ENCODE results near the gene TRPC6. TPM values are rescaled to one million over a fixed set of nuclear protein-coding genes. Genes with fewer than 3 reads are reported as not detected.
"Not testable (repeated sequence)": the region's sequence is repeated elsewhere in the genome, so short reads cannot be mapped to it uniquely, and the experiment has no call there.

The TRPC6 gene
- total and polyA plus RNA-seq, 3 donors from 2014 or later: 1.4 to 4.1 (median 3.7) TPM

DNA sequence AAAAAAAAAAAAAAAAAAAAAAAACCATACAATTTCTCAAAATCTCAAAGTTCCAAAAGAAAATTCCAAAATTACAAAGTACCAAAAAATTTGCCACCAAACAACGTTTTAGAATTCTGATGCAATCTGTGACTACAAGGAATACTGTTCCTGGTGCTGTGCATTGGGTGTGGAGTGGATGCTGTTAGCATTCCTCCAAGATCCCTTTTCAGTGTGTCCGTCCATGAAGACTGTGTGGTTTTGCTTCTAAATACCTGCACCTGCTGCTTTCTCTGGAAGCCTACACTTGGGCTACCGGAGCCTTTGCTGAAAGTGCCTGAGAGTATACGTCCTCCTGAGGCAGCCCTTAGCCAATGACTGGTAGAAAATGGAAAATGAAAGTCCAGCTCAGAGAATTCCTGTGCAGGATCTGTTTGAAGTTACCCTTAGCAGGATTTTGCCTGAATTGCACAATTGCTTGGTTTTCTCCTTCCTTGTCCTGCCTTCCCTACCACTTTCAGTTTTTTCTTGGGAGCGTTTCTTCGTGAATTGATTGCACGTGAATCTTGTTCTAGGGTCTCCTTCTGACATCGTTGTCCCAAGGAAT lies 140.8 kb downstream of the TRPC6 start:
- Histone ChIP-seq H3K27me3 (no peaks in the 10 kb centered on the region), H3K36me3 (ENCODE audit: low read depth, missing control alignments) (no peaks in the 10 kb centered on the region), H3K4me3 (no peak overlapping the region), H3K27ac (no peak overlapping the region), H3K4me1 (peaks cover 7% of the 10 kb centered on the region), H3K9me3 (no peaks in the 10 kb centered on the region)
- WGBS, 2 donors: 85 to 88% methylated on average over 8 of the region's 8 CpGs
- DNase-seq: no peak
- TF ChIP-seq, protein P1, sequence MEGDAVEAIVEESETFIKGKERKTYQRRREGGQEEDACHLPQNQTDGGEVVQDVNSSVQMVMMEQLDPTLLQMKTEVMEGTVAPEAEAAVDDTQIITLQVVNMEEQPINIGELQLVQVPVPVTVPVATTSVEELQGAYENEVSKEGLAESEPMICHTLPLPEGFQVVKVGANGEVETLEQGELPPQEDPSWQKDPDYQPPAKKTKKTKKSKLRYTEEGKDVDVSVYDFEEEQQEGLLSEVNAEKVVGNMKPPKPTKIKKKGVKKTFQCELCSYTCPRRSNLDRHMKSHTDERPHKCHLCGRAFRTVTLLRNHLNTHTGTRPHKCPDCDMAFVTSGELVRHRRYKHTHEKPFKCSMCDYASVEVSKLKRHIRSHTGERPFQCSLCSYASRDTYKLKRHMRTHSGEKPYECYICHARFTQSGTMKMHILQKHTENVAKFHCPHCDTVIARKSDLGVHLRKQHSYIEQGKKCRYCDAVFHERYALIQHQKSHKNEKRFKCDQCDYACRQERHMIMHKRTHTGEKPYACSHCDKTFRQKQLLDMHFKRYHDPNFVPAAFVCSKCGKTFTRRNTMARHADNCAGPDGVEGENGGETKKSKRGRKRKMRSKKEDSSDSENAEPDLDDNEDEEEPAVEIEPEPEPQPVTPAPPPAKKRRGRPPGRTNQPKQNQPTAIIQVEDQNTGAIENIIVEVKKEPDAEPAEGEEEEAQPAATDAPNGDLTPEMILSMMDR (IDR thresholded peaks at IDR 0.05): no peak
- TF ChIP-seq POLR2A (IDR thresholded peaks at IDR 0.05): no peak
- intact Hi-C loops (cut with DNase I; ENCODE audit: low total_unique reads): no loop called here

DNA sequence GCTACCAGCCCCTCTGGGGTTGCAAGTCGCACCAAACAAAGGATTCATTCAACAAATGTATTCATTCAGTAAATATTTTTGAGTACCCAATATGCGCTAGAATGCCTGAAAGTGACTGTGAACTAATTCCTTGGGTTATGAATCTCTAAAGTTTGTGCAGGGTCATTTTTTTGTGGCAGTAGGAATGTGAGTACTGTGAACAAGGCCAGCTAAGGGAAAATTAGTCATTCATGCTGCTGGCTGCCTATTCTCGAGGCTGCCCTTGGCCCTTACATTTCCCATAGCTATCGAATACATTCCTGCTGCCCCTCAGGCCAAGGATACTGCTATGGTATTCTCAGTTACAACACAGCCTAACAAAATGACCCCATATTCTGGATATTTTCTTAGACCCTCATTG lies 141.6 kb downstream of the TRPC6 start:
- no peak overlapping the region for H3K4me3 ChIP-seq
- 63 to 64% methylated on average over 4 of the region's 4 CpGs for WGBS, 2 donors
- H3K9me3 ChIP-seq: no peaks in the 10 kb centered on the region
- intact Hi-C loops (cut with DNase I; ENCODE audit: low total_unique reads): no loop called here
- TF ChIP-seq, protein P1 (IDR thresholded peaks at IDR 0.05): no peak
- TF ChIP-seq POLR2A (IDR thresholded peaks at IDR 0.05): no peak
- DNase-seq: no peak
- H3K27ac ChIP-seq: no peak overlapping the region
- no peaks in the 10 kb centered on the region for H3K36me3 ChIP-seq (ENCODE audit: low read depth, missing control alignments)
- H3K4me1 ChIP-seq: peaks cover 7% of the 10 kb centered on the region
- no peaks in the 10 kb centered on the region for H3K27me3 ChIP-seq

DNA sequence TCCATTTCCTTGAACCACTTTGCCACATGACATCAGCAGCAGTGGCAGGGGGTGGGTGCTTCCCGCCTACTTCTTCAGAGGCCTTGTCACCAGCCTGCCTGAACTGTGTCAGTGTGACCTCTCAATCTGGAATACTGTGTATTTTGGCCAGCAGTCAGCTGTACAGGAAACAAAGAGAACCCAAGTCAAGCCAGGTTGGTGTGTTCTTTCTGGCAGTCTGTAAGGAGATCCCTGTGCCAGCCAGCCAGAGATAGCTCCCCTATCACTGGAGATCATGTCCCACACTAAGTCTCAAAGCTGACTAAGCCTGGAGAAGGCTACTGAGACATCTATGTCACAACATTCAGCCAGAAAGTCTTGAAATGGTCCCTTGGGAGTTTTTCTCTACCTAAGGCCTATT lies 142.1 kb downstream of the TRPC6 start:
- Histone ChIP-seq H3K36me3 (ENCODE audit: low read depth, missing control alignments) (no peaks in the 10 kb centered on the region), H3K4me1 (peaks cover 7% of the 10 kb centered on the region), H3K27ac (no peak overlapping the region), H3K4me3 (no peak overlapping the region), H3K9me3 (no peaks in the 10 kb centered on the region), H3K27me3 (no peaks in the 10 kb centered on the region)
- WGBS, 2 donors: 50 to 67% methylated on average over 1 of the region's 1 CpG
- intact Hi-C loops (cut with DNase I; ENCODE audit: low total_unique reads): no loop called here
- TF ChIP-seq POLR2A (IDR thresholded peaks at IDR 0.05): no peak
- TF ChIP-seq, protein P1 (IDR thresholded peaks at IDR 0.05): no peak
- no peak for DNase-seq

GRCh38 chr11:101439488-101439887 lies 144.3 kb downstream of the TRPC6 start:
- WGBS, 2 donors: 91 to 95% methylated on average over 5 of the region's 5 CpGs
- DNase-seq: no peak
- H3K27ac ChIP-seq: no peak overlapping the region

GRCh38 chr11:101438708-101439107 lies 145.1 kb downstream of the TRPC6 start:
- not testable (repeated sequence) for H3K27me3 ChIP-seq, H3K4me3 ChIP-seq
- intact Hi-C loops (cut with DNase I; ENCODE audit: low total_unique reads): loop anchor here (10.0 kb wide), 1 partner anchor 464 kb away; no protein-coding TSS in a partner anchor

More at GRCh38 chr11:101439488-101439887, 144.3 kb downstream of the TRPC6 start:
- H3K4me3 ChIP-seq: no peak overlapping the region
- H3K4me1 ChIP-seq: peaks cover 6% of the 10 kb centered on the region
- TF ChIP-seq POLR2A (IDR thresholded peaks at IDR 0.05): no peak
- TF ChIP-seq, protein P1 (IDR thresholded peaks at IDR 0.05): no peak
- H3K27me3 ChIP-seq: no peaks in the 10 kb centered on the region
- no peaks in the 10 kb centered on the region for H3K36me3 ChIP-seq (ENCODE audit: low read depth, missing control alignments)
- no peaks in the 10 kb centered on the region for H3K9me3 ChIP-seq
- intact Hi-C loops (cut with DNase I; ENCODE audit: low total_unique reads): loop anchor here (10.0 kb wide), 1 partner anchor 465 kb away; no protein-coding TSS in a partner anchor

More at GRCh38 chr11:101438708-101439107, 145.1 kb downstream of the TRPC6 start:
- WGBS, 2 donors: 84 to 88% methylated on average over 2 of the region's 2 CpGs
- not testable (repeated sequence) for H3K9me3 ChIP-seq; H3K4me1 ChIP-seq; H3K36me3 ChIP-seq (ENCODE audit: low read depth, missing control alignments); DNase-seq; H3K27ac ChIP-seq
